HT-29 (cell line): ENCODE results near the gene DEDD2. TPM values are rescaled to one million over a fixed set of nuclear protein-coding genes. Genes with fewer than 3 reads are reported as not detected.
"Not testable (repeated sequence)": the region's sequence is repeated elsewhere in the genome, so short reads cannot be mapped to it uniquely, and the experiment has no call there.

Experiments
- DNase-seq: peaks from one replicate; pipeline ENCODE4 v3.0.0-alpha.2; 2015; ENCODE audit warnings: low spot score
- total RNA-seq: library from RNA; depleted of rRNA; stranded (reverse); fragments of >200 nt; shearing (Covaris generic); gene quantifications from 2 replicates; pipeline ENCODE4 v1.2.3, GENCODE V29; 2014; rRNA removed

DEDD2 gene
- total RNA-seq, result 121 and 124 TPM in 2 replicates

GRCh38 chr19:42217520-42218437 is at the start of gene DEDD2:
Gene DEDD2 (minus strand): TSS chr19:42217677. CDS start chr19:42217007, 670 bp downstream.
- DNase-seq, result peak; percentile 100

GRCh38 chr19:42266928-42267603 is 49.6 kb upstream of the DEDD2 start:
- DNase-seq, result not testable (repeated sequence)

GRCh38 chr19:42266105-42266504 is 48.6 kb upstream of the DEDD2 start:
- not testable (repeated sequence) for DNase-seq

- DNase-seq, result no peak
Measured at GRCh38 chr19:42261763-42262162, 44.3 kb upstream of the DEDD2 start.

- DNase-seq, result not testable (repeated sequence)
Measured at GRCh38 chr19:42257842-42258241, 40.4 kb upstream of the DEDD2 start.

GRCh38 chr19:42255766-42256745 is 38.6 kb upstream of the DEDD2 start:
- DNase-seq, result peak; percentile 73

GRCh38 chr19:42254850-42255765 is 37.6 kb upstream of the DEDD2 start, which contains the start of gene ERF:
Gene ERF (minus strand): TSS chr19:42255128. CDS start chr19:42254999, 129 bp downstream.
- DNase-seq, result peak; percentile 96

- DNase-seq, result peak; percentile 85
Measured at GRCh38 chr19:42254089-42254849, 36.8 kb upstream of the DEDD2 start.

GRCh38 chr19:42253245-42254088 is 36.0 kb upstream of the DEDD2 start:
- peak; percentile 74 for DNase-seq

- DNase-seq, result peak; percentile 58
Measured at GRCh38 chr19:42252365-42253244, 35.1 kb upstream of the DEDD2 start.

- DNase-seq, result peak; percentile 77
Measured at GRCh38 chr19:42251572-42252358, 34.3 kb upstream of the DEDD2 start.

- DNase-seq, result no peak
Measured at GRCh38 chr19:42250666-42251531, 33.4 kb upstream of the DEDD2 start.

- DNase-seq, result no peak
Measured at GRCh38 chr19:42250183-42250665, 32.7 kb upstream of the DEDD2 start.

- no peak for DNase-seq
Measured at GRCh38 chr19:42249769-42250168, 32.3 kb upstream of the DEDD2 start.

- DNase-seq, result no peak
Measured at GRCh38 chr19:42249149-42249750, 31.8 kb upstream of the DEDD2 start.
